Mucosa of descending colon (tissue), 3 donors: ENCODE results near the gene EFCAB6. TPM values are rescaled to one million over a fixed set of nuclear protein-coding genes. Genes with fewer than 3 reads are reported as not detected.

Source experiments
- ATAC-seq: fragments of 200-7000 bp; cut with Tn5 transposase; one replicate; pipeline ENCODE4 v1.9.1; 2020; ENCODE audit warnings: mild to moderate bottlenecking, moderate library complexity
- DNase-seq, 3 donors: peaks; one replicate each; pipeline ENCODE4 v3.0.0-alpha.2; 2020
- H3K36me3 ChIP-seq: fragments of 200-600 bp; one replicate; pipeline ENCODE4 v1.8.0; 2021; ENCODE audit warnings: low read depth, mild to moderate bottlenecking
- H3K4me1 ChIP-seq: fragments of 200-600 bp; one replicate; pipeline ENCODE4 v1.8.0; 2021; ENCODE audit warnings: low read depth, mild to moderate bottlenecking
- H3K4me3 ChIP-seq: fragments of 200-600 bp; one replicate; pipeline ENCODE4 v1.8.0; 2021; ENCODE audit warnings: mild to moderate bottlenecking
- H3K9me3 ChIP-seq: fragments of 200-600 bp; one replicate; pipeline ENCODE4 v1.8.0; 2021; ENCODE audit warnings: mild to moderate bottlenecking
- CTCF ChIP-seq: fragments of 200-600 bp; IDR thresholded peaks from one replicate; pipeline ENCODE4 v1.8.0; 2022; ENCODE audit warnings: antibody characterized with exemption, mild to moderate bottlenecking
- intact Hi-C, 2 donors: fragments of 100-400 bp; cut with DNase I in 1 of 2; cut with micrococcal nuclease in 1 of 2; formaldehyde crosslinking; loops; one replicate each; pipeline versions ENCODE4 v1.11.0 to v1.11.1; 2022; cut with DNase I, micrococcal nuclease
- total RNA-seq, 3 donors: library from RNA; stranded (reverse); fragmentation: NEBNext Ultra II Directional in 2 of 3; extraction: Animal tissue kit (Norgen Biotek cat#: 25700) in 2 of 3; gene quantifications; one replicate each; pipeline versions ENCODE4 v1.2.1 to v1.2.4, GENCODE V29; 2021 to 2023
- donor health status: DM: no; HTN: no; CAD: no; lungs with moderate emphysema.
- donor health status: DM: no; HTN: no; CAD: no.
- donor health status: DM: no; HTN: yes; CAD: no.

EFCAB6 gene
- total RNA-seq, 3 donors from 2014 or later: 1.1 to 1.8 (median 1.7) TPM

GRCh38 chr22:43789452-43789851 is 22.7 kb downstream of the EFCAB6 start:
- Histone ChIP-seq H3K36me3 (no peaks in the 10 kb centered on the region), H3K4me1 (no peaks in the 10 kb centered on the region), H3K4me3 (no peak overlapping the region), H3K9me3 (no peaks in the 10 kb centered on the region)
- TF ChIP-seq CTCF: no peak
- DNase-seq: peak in 1 of 3 donors; percentile 48
- intact Hi-C loops: no loop called here
- peak; percentile 48 for ATAC-seq

- Histone ChIP-seq H3K4me1 (no peaks in the 10 kb centered on the region), H3K36me3 (no peaks in the 10 kb centered on the region), H3K4me3 (no peak overlapping the region), H3K9me3 (no peaks in the 10 kb centered on the region)
- intact Hi-C loops: no loop called here
- TF ChIP-seq CTCF: no peak
- ATAC-seq (no peak), DNase-seq (no peak)
Measured at GRCh38 chr22:43783777-43784176, 28.3 kb downstream of the EFCAB6 start.

DNA sequence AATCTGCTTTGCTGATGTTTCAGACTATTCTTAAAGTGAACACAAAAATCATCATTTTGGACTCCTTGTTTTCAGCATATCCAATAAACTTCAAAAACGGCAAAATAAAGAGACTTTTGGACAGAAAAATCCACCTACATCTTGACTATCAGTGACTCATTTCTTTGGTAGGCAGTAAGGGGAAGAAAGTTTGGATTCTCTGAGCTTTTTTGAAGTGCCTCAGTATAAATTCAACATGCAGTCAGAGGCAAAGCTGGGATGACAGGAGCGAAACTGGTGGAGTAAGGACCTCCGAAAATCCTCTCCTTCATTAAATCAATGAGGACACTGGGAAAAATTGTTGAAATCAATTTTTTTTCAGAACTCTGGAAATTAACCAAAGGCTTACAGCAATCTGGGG is 29.7 kb downstream of the EFCAB6 start:
- TF ChIP-seq CTCF: no peak
- H3K4me1 ChIP-seq: no peaks in the 10 kb centered on the region
- H3K36me3 ChIP-seq: no peaks in the 10 kb centered on the region
- no peak for DNase-seq
- H3K4me3 ChIP-seq: no peak overlapping the region
- ATAC-seq: no peak
- no peaks in the 10 kb centered on the region for H3K9me3 ChIP-seq
- intact Hi-C loops: no loop called here

GRCh38 chr22:43777286-43777685 is 34.8 kb downstream of the EFCAB6 start:
- TF ChIP-seq CTCF: no peak
- Histone ChIP-seq H3K9me3 (no peaks in the 10 kb centered on the region), H3K4me1 (no peaks in the 10 kb centered on the region), H3K36me3 (no peaks in the 10 kb centered on the region), H3K4me3 (no peak overlapping the region)
- DNase-seq (no peak), ATAC-seq (no peak)
- intact Hi-C loops: no loop called here

- Histone ChIP-seq H3K4me1 (no peaks in the 10 kb centered on the region), H3K4me3 (no peak overlapping the region), H3K9me3 (no peaks in the 10 kb centered on the region), H3K36me3 (no peaks in the 10 kb centered on the region)
- ATAC-seq (no peak), DNase-seq (no peak)
- intact Hi-C loops: no loop called here
- no peak for TF ChIP-seq CTCF
Measured at GRCh38 chr22:43776081-43776670, 35.9 kb downstream of the EFCAB6 start.
